Esophagus squamous epithelium (tissue), 4 donors: Measurements from ENCODE around the gene TICRR.

Experiments used
- CTCF ChIP-seq, 6 experiments: fragments of 450-650 bp in 4 of 6; fragments of 200-600 bp in 2 of 6; sonication (generic) in 2 of 6; IDR thresholded peaks; one replicate each; pipeline ENCODE4 v1.5.1; 2016 to 2019; ENCODE audit warnings: antibody characterized with exemption in 6 of 6, mild to moderate bottlenecking in 4 of 6, moderate library complexity in 4 of 6
- POLR2A ChIP-seq, 4 donors: fragments of 450-650 bp; IDR thresholded peaks; one replicate each; pipeline ENCODE4 v1.6.1; 2017; ENCODE audit warnings: antibody characterized with exemption in 4 of 4, mild to moderate bottlenecking in 4 of 4, moderate library complexity in 3 of 4

- TF ChIP-seq CTCF (IDR thresholded peaks at IDR 0.05) (no peak), POLR2A (IDR thresholded peaks at IDR 0.05) (no peak)
These were observed 6.1 kb upstream of the TICRR start for GRCh38 chr15:89569090-89569745.
